Activated T-cell treated with anti-CD3 and anti-CD28 coated beads for 24 hours (primary cell): ENCODE results near the gene F11.
"Not testable (repeated sequence)": the region's sequence is repeated elsewhere in the genome, so short reads cannot be mapped to it uniquely, and the experiment has no call there.

Experiments
- DNase-seq: peaks from one replicate; pipeline ENCODE4 v3.0.0-alpha.2; 2020; ENCODE audit warnings: low read depth

The F11 gene

DNA sequence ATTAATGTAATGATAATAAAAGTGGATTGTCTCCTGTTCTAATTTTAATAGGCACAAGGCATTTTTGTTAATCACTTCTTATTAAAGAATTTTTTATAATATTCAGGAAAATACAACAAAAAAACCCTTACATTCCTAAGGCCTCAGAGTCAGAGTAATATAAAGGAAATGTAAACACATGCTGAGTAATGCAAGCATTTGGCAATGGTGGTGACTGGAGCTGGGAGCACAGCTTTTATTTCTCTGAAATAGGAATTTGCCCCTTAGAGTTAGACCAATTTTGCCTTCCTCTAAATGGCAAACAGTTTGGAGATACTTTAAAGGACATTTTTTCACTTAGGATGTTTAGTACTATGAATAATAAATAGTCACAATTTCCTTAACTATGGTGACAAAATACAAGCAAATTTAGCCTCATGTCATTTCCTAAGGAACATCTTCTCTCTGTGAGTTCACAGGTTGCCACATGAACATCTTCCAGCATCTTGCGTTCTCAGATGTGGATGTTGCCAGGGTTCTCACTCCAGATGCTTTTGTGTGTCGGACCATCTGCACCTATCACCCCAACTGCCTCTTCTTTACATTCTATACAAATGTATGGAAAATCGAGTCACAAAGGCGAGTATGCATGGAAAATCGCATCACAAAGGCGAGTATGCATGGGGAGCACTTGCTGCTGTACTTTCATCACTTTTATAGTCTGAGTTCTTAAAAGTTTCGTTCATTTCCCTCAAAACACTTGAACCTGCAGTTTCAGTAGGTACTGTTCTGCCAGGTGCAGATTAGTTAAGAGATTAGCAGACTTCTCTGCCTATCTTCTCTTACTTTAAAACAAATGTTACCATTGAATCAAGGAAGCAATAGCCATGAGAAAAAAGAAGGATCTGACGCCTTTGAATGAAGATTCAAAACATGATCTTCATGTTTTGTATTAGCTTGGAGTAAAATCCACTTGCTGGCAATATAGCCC is 15.9 kb upstream of the F11 start:
- no peak for DNase-seq

DNA sequence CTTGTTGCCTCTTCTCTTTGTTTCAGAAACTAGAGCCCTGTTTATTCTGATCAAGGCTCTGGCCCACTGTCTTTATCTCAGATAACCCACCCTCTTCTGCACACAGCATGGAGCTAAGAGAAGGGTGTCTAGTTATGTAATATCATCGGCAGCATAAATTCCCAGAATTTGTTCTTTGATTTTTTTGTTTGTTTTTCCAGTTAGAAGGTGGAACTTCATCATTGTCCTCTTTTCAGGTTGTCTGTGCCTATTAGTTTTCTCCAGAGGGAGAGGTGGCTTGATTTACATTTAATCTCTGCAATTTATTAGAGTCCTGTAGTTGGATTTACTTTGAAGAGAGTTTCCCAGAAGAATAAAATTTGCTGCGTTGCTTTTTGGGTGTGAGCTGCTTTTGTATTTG is 15.2 kb upstream of the F11 start:
- no peak for DNase-seq

DNA sequence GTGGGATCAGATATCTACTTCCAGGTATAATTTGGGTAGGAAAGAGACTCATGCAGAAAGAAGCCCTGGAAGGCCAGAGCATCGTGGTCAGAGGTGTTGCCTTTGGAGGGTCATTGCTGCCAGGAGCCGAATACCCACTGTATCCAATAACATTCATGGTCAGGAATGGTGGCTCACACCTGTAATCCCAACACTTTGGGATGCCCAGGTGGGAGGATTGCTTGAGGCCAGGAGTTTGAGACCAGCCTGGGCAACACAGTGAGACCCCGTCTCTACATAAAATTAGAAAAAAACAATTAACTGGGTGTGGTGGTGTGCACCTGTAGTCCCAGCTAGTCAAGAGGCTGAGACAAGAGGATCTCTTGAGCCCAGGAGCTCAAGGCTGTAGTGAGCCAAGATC is 10.9 kb upstream of the F11 start:
- DNase-seq: no peak

DNA sequence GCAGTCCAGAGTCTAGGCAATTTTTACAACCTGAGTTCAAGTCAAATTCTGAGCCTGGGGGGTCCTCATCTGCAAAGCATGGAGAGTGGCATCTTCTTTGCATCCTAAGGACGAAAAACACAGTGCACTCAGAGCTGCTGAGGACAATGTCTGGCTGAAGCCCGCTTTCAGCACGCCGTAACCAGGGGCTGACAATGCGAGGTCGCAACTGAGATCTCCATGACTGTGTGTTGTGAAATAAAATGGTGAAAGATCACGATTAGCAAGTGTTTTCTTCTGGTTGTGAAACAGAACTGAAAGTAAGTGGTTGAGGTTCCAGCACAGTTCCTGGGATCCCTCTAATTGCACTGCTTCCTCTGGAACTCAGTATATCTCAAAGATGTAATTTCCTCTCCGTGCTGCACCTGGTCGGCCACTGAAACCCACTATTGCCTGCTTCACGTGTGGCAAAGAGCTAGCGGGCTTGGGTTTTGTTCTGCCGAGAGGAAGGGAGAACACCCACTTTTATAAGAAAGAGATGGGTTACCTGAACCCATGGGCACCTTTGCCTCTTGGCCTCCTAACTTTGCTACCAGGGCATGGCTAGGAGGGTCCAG is 7.7 kb upstream of the F11 start:
- no peak for DNase-seq

DNA sequence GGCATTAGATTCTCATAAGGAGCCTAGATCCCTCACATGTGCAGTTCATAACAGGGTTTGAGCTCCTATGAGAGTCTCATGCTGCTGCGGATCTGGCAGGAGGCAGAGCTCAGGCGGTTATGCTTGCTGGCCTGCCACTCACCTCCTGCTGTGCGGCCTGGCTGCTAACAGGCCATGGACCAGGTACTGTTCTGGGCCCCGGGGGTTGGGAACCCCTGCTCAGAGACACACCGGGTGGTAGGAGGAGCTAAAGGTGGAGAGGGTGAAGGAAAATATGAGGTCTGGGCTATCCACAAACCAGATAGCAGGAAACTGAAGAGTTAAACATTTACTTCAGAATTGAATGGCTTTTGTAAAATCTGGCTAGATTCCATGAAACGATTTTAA is 5.9 kb upstream of the F11 start:
- no peak for DNase-seq

DNA sequence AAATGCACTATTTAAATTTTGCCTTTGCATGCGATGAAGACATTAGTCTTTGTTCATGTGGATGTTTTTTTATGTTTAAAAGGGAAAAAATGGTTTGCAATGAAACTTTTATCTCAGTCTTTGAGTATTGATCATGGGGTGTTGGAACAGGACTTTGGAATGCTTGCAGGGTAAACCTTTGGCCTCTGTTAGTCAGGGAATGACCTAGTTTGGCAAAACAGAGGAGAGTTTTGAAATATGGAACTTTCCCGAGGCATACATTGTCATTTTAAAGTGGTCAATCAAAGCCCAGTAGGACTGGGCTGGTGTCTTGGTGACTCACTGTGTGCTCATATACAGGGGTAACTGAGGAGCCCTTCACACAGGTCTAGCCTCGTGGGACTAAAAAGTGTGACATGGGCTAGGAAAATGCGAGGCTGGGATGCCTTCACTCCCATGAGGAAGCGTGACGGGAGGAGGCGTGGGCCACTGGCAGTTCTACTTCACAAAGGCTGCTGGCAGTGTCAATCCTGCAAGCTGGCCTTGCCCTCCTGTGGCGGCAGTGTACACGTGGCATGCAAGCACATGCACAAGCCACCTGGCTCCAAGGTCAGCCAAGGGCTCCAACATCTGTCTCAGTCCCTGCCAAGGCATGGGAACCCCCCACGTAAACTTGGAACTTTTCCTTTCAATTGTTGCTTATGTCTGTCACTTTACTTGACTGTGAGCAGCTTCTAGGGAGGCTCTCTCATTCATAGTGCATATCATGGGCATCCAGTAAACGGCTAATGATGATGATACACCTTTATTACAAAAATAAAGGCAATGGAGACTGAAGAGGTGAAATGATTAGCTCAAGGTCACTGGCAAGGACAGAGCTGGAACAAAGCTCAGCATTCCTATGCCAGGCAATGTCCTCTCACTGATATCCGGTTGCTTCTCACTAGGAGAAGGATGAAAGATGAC is 5.2 kb upstream of the F11 start:
- DNase-seq: no peak

DNA sequence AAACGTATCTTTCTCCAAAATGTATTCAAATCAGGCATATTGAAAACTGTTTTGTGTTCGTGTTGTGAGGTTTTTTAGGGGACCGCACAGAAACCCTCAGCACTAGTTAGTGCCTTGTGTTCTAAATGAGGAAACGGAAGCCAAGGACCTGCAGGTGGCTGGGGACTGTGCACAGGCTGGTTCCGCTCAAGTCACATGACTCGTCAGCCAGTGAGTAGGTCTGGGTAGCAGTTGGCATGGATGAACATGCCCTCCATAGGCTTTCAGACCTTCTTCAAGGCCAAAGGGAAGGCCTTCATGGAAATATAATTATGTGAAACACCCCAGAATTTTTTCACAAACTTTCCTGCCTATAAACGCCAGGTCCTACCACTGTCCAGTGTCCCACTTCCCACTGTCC is 1.3 kb upstream of the F11 start:
- DNase-seq: no peak

DNA sequence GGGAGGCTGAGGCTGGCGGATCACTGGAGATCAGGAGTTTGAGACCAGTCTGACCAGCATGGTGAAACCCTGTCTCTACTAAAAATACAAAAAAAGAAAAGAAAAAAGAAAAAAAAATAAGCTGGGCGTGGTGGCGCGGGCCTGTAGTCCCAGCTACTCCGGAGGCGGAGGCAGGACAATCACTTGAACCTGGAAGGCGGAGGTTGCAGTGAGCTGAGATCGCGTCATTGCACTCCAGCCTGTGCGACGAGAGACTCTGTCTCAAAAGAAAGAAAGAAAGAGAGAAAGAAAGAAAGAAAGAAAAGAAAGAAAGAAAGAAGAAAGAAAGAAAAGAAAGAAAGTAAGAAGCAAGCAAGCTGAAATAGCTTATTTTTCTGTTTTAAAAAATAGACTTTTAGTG is 739 bp upstream of the F11 start:
- not testable (repeated sequence) for DNase-seq

DNA sequence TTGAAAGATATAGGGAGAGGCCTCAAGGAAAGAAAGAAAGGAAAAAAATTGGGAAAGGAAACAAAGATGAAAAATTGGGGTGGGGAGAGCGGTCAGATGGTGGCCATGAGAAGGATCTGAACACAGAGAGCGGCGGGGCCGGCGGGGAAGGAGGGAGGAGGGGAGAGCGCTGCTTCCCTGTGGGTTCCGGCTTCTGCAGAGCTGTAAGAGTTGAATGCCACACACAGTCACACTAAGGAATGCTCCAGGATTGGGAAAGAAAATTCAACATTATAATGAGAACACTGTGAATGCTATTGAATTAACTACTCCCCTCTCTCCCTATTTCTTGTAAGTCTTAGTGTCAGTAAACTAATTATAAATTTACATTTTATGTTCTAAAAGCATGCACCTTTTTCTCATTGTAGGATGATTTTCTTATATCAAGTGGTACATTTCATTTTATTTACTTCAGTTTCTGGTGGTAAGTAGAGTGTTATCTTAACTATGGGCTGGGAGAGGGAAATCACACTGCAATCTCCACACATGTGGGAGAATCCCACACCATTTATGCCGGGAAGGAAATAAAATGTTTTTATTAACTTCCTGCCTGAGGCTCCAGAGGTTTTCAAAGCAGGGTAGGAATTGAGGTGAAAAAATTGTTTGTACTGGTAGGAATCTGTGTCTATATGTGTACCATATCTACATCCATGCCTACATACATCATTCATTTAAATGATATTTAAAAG is 904 bp downstream of the F11 start:
- no peak for DNase-seq

DNA sequence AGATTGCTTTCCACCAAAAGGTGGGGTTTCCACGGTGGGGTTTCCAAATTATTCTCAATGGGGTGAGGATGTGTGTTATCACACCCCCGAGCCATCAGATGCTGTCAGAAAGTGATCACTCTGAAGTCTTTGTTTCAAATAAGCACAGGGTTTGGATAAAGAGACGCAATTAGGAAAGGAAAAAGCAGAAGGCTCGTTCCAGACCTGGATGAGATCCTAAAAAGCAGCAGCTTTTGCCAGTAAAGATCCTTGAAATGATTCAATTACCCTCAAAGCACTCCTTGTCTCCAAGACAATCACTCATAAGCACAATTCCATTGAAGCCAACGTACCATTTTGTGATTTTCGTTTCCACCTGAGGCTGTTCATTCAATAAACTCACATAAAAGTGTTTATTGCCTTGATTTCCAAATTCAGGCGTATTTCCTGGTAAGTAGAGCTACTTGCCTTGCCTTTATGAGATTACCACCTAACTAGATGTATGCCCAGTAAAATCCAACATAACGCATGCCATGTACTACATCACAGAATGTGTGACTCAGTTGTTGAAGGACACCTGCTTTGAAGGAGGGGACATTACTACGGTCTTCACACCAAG is 5.2 kb downstream of the F11 start:
- DNase-seq: no peak

DNA sequence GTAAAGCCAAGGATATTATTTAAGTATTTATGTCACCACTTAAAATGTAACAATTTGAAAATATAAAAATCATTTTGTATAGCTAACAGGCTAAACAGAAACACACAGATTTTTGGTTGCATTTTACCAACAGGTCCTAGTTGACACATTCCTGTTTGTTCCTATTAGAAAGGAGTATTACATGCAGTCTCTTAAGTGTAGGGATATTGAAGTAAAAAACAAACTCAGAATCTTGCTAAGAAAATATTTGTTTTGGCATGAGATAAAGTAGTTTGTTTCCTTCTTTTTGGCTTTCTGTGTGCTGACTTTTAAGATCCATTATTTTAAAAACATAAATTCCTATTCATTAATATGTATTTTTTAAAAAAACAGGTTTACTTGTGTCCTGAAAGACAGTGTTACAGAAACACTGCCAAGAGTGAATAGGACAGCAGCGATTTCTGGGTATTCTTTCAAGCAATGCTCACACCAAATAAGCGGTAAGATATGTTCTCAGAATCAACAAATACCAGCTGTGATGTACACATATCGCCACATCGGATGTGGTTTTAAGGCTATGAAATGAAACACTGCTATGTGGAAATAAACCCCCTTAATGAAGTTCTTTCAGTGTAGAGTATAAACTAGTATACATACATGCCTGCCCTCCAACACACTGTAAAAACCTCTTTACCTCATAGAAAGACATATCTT is 6.9 kb downstream of the F11 start:
- DNase-seq: no peak

DNA sequence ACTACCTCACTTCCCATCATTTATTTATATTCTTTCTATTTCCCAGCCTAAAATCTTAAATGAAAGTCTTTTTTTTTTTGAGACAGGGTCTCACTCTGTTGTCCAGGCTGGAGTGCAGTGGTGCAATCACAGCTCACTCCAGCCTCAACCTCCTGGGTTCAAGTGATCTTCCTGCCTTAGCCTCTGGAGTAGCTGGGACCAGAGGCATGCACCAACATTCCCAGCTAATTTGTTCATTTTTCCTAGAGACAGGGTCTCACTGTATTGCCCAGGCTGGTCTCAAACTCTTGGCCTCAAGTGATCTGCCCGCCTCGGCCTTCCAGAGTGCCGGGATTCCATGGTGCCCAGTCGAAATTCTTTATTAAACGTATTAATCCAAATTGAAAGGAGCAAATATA is 7.4 kb downstream of the F11 start:
- DNase-seq: not testable (repeated sequence)

DNA sequence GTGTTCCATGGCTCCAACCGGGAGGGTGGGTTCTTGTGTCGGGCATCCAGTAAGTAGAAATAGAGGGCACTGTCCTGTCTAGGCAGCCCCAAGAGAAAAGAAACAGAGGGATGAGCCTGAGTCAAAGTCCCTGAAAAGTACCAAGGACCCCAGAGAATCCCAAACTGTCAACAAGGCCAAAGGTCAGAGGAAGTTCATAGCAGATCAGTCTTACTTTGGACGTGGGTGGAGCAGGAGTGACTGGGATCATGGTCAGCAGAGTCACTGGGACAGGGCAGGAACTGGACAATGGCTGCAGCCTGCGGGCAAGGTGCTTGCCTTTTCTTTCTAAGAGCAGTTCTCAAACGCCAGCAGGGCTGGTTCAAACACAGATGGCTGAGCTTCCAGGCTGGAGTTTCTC is 17.3 kb downstream of the F11 start:
- DNase-seq: no peak

DNA sequence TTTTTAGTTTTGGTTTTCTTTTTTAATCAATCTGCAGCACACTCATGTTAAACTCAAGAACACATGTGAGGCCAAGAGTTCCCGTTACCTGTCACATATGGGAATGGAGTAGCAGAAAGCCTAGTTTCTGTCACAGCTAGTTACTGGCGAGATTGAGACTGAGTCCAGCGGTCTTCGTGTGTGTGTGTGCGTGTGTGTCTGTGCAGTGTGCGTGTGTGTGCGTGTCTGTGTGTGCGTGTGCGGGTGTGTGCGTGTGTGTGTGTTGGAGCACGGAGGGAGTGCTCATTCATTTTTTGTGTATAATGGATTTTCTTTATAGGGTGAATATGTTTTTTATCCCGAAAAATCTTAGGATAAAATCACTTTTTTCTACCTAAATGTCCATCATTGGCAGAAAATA is 19.2 kb downstream of the F11 start:
- DNase-seq: no peak

DNA sequence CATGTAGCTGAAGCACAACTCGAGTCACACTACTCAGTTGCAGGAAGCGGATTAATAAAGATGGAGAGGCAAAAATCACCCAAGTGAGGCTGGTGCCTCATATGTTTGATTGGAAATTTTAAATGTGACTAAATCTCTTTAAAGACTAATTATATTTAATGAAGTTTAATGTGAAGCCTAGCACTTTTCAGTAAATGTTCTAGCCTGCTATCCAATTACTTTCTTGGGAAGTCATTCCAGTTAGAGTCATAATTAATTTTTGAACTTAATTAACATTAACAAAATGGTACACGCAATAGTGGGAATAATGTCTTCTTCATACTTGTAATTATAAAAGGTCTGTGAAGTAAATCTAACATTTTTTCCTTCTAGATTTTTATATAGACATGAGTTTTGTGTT is 20.6 kb downstream of the F11 start:
- DNase-seq: no peak

DNA sequence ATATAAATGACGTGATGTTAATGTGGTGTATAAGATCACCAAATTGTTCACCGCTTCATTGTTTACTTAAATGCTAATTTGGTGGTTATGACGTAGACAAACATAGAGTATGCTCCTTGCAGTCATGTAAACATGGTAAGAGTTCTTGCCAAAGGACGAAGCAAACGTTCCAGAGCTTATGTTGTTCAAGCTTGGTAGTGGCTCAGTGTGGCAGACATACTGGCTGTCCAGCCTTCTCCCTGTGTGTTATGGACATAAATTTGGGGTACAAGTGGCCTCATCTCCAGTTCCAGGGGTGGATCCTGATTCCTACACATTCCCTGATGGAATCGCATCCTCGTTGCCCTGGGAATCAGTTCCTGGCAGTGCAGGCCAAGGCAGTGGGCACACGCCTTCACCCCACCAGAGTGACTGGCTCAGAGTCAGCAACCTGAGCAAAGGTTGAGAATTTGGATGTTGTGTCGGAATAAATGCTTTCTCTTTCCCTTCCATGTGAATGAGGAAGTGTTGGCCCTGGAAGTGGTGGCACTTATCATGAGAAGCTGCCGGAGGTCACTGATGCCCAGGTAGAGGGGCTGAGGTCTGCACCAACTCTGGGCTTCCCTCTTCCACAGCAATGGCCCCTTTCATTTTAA is 25.4 kb downstream of the F11 start:
- DNase-seq: no peak

DNA sequence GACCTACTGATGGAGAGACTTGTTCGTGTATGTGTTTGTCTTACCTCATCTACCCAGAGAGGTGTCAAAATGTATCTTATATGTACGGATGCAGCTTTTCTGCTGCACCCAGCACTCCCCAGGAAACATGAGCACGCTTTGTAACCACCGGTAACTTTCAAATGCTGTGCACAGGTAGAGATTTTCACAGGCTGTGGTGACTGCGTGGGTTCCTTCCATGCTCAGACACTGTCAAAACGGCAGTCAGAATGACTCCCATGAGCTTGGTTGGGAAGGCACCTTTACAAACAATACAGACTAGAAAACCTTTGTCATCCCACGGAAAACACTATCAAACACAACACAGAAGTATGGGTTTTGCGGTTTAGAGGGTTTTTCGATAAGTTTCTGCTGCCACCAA is 28.2 kb downstream of the F11 start:
- no peak for DNase-seq

DNA sequence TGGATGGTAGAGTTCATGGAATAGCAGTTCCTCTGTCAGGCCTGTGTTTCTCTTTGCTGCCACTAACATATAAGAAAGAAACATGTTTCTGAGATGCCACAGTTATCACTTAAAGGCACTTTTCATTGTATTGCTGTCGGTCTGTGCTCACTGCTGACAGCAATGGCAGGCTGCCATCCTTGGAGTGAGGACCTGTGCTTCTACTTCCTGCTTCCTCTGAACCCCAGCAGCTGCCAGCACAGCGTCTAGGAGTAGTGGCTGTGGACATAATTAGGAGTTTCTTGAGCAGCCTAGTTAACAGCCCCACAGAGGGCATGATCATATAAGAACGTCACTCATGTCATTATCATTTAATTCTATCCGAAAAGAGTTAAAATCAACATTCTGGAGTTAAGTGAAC is 30.5 kb downstream of the F11 start:
- no peak for DNase-seq

DNA sequence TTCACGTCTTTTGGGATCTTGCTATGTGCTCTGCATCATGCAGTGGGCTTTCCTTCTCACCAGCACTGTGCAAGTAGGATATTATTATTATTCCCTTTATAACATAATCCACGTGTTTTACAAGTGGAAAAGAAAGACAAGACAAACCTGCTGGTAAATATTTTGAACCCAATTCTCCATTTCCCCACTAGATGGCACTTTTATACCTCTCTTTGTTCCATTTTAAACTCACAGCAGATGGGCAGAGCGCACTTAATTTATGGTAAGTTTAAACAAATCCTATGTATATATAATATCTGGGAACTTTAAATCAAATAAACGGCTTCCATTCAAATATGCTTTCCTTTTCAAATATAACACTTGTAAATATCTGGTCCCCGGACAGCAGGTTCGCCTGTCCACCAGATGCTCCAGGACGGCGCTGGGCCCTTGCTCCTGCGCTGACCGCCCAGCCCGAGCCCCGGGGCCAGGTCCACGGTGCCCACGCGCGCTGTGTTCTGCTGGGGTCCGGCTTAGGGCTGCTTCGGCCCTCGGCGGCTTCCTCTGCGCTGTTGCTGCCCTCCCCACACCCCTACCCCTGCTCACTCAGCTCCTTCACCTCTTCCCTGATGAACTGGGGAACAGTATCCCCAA is 31.1 kb downstream of the F11 start:
- no peak for DNase-seq
